Endothelial cell of umbilical vein (primary cell): Measurements from ENCODE around the gene B4GALT6. TPM values are rescaled to one million over a fixed set of nuclear protein-coding genes. Genes with fewer than 3 reads are reported as not detected.

Experiments used
- BruUV-seq: library from RNA; stranded (reverse); fragments of 400-500 nt; replicated peaks from 2 replicates; lab custom pipeline; 2021; lab: Mats Ljungman, UMichigan
- CTCF ChIA-PET: fragments of 300-600, 350-600 bp; sonication (Branson Sonifier 250); formaldehyde crosslinking; loops from one replicate; lab custom pipeline; 2021; ENCODE audit warnings: antibody characterized with exemption, inconsistent platforms; lab: Charles Lee
- POLR2A ChIA-PET: fragments of 300-600, 350-600 bp; sonication (Branson Sonifier 250); formaldehyde crosslinking; loops from one replicate; lab custom pipeline; 2021; ENCODE audit warnings: antibody characterized with exemption, inconsistent platforms; lab: Charles Lee
- DNase-seq: peaks from one replicate; pipeline ENCODE4 v3.0.0-alpha.2; 2011; ENCODE audit warnings: low read depth, low spot score
- FAIRE-seq: peaks from 2 replicates; lab custom pipeline; 2011; peaks lifted over from hg19 to GRCh38; lab: Jason Lieb, UNC
- H2AFZ ChIP-seq: 2 replicates; pipeline ENCODE4 v1.6.0; 2012; ENCODE audit warnings: low read depth, low read length, control low read depth, inconsistent platforms
- H3K27ac ChIP-seq: 2 replicates; pipeline ENCODE4 v1.5.1; 2011; ENCODE audit warnings: low read depth, mild to moderate bottlenecking, control low read depth, low read length, moderate library complexity; ENCODE audit not compliant: insufficient read depth
- H3K27me3 ChIP-seq, 2 experiments: 2 replicates each; pipeline versions ENCODE4 v1.6.0 to v1.6.1; 2011; ENCODE audit warnings: low read length in 2 of 2, mixed read lengths in 1 of 2; ENCODE audit not compliant: control insufficient read depth in 2 of 2, insufficient read depth in 2 of 2
- H3K36me3 ChIP-seq, 2 experiments: 2 replicates in 1 of 2; 3 replicates in 1 of 2; pipeline ENCODE4 v1.5.1; 2011; ENCODE audit warnings: low read length in 2 of 2, mild to moderate bottlenecking in 1 of 2, moderate library complexity in 1 of 2; ENCODE audit not compliant: control insufficient read depth in 2 of 2, insufficient read depth in 2 of 2; ENCODE audit errors: extremely low read depth in 1 of 2
- H3K4me1 ChIP-seq: 3 replicates; pipeline ENCODE4 v1.5.1; 2011; ENCODE audit warnings: mild to moderate bottlenecking, low read length; ENCODE audit not compliant: control insufficient read depth, insufficient read depth; ENCODE audit errors: extremely low read depth
- H3K4me2 ChIP-seq: 2 replicates; pipeline ENCODE4 v1.6.1; 2011; ENCODE audit warnings: low read length, control low read depth, mixed read lengths; ENCODE audit not compliant: insufficient read depth
- H3K4me3 ChIP-seq, 3 experiments: fragments of 200-600 bp in 1 of 3; sonication (generic), shearing (Covaris generic) in 1 of 3; replicated peaks in 1 of 3; 2 replicates each; pipeline ENCODE4 v1.5.1; 2011 to 2016; ENCODE audit warnings: control low read depth in 3 of 3, low read length in 3 of 3, mild to moderate bottlenecking in 2 of 3, inconsistent platforms in 1 of 3, low read depth in 1 of 3, moderate library complexity in 1 of 3; ENCODE audit not compliant: insufficient read depth in 1 of 3
- H3K79me2 ChIP-seq: 2 replicates; pipeline ENCODE4 v1.6.0; 2012; ENCODE audit warnings: low read length, inconsistent platforms; ENCODE audit not compliant: control insufficient read depth, insufficient read depth
- H3K9ac ChIP-seq: replicated peaks from 2 replicates; pipeline ENCODE3; 2011; ENCODE audit warnings: low read length, control low read depth; ENCODE audit not compliant: insufficient read depth; ENCODE audit errors: extremely low read depth
- H3K9me1 ChIP-seq: replicated peaks from 3 replicates; pipeline ENCODE4 v1.6.0; 2011; ENCODE audit warnings: mild to moderate bottlenecking, low read length; ENCODE audit not compliant: control insufficient read depth, insufficient read depth; ENCODE audit errors: extremely low read depth
- H3K9me3 ChIP-seq: replicated peaks from 2 replicates; pipeline ENCODE4 v1.5.1; 2012; ENCODE audit warnings: low read length, inconsistent platforms; ENCODE audit not compliant: control insufficient read depth, insufficient read depth
- H4K20me1 ChIP-seq: replicated peaks from 2 replicates; pipeline ENCODE3; 2011; ENCODE audit warnings: mild to moderate bottlenecking, low read length; ENCODE audit not compliant: control insufficient read depth, insufficient read depth; ENCODE audit errors: extremely low read depth
- EZH2 ChIP-seq: IDR thresholded peaks from 2 replicates; pipeline ENCODE4 v1.6.1; 2012; ENCODE audit warnings: borderline replicate concordance, low read depth, mild to moderate bottlenecking, moderate library complexity, low read length, inconsistent platforms; ENCODE audit not compliant: severe bottlenecking
- FOS ChIP-seq: IDR thresholded peaks from 2 replicates; pipeline ENCODE4 v1.6.1; 2011; ENCODE audit warnings: mild to moderate bottlenecking, low read length, moderate library complexity, borderline replicate concordance; ENCODE audit not compliant: insufficient read depth
- GATA2 ChIP-seq: IDR thresholded peaks from 2 replicates; pipeline ENCODE4 v1.7.0; 2011; ENCODE audit warnings: low read depth, mild to moderate bottlenecking, moderate library complexity, mixed read lengths, low read length; ENCODE audit not compliant: insufficient read length, insufficient read depth
- JUN ChIP-seq: IDR thresholded peaks from 2 replicates; pipeline ENCODE4 v1.6.1; 2011; ENCODE audit warnings: borderline replicate concordance, low read depth; ENCODE audit not compliant: insufficient read length, insufficient read depth
- MYC ChIP-seq: IDR thresholded peaks from one replicate; pipeline ENCODE4 v1.6.1; 2011; ENCODE audit warnings: mild to moderate bottlenecking, low read depth, low read length
- POLR2A ChIP-seq: IDR thresholded peaks from 2 replicates; pipeline ENCODE4 v1.6.1; 2012; ENCODE audit warnings: low read depth, mild to moderate bottlenecking, control low read depth, low read length
- POLR2AphosphoS5 ChIP-seq: IDR thresholded peaks from 2 replicates; pipeline ENCODE4 v1.6.1; 2012; ENCODE audit warnings: low read depth, mild to moderate bottlenecking, control low read depth, low read length, moderate library complexity; ENCODE audit not compliant: insufficient read depth
- dilution Hi-C: fragments of 300-500 bp; cut with MboI; formaldehyde crosslinking; loops from one replicate; pipeline ENCODE4 v1.15.0; 2019; ENCODE audit warnings: low sequenced_read_pairs; ENCODE audit not compliant: extremely low pct_ligation_motif_present
- intact Hi-C: fragments of 100-400 bp; cut with micrococcal nuclease; formaldehyde crosslinking; loops from one replicate; pipeline ENCODE4 v1.10.0; 2022
- polyA plus RNA-seq, 4 experiments: library from polyadenylated mRNA; depleted of rRNA in 3 of 4; stranded (reverse) in 3 of 4; unstranded in 1 of 4; fragments of >200 nt; gene quantifications; 2 replicates each; pipeline versions ENCODE4 v1.2.1 to v1.2.3, GENCODE V29; 2011 to 2012; ENCODE audit warnings: missing spikeins in 1 of 4
- total RNA-seq: library from RNA; stranded (reverse); gene quantifications from 2 replicates; pipeline ENCODE4 v1.2.3, GENCODE V29; 2021
- TF ChIP-seq, protein P1 (sequence below), 2 donors: IDR thresholded peaks; 1 replicate in 1 of 2; 2 replicates in 1 of 2; pipeline ENCODE4 v1.5.1; 2011; ENCODE audit warnings: low read length in 2 of 2, mild to moderate bottlenecking in 2 of 2, moderate library complexity in 2 of 2, control low read depth in 1 of 2, inconsistent platforms in 1 of 2, low read depth in 1 of 2; ENCODE audit not compliant: insufficient read depth in 1 of 2; ENCODE audit errors: extremely low read depth in 1 of 2
- TF ChIP-seq, protein P2 (sequence below): IDR thresholded peaks from 2 replicates; pipeline ENCODE4 v1.6.1; 2011; ENCODE audit not compliant: insufficient read depth, insufficient read length

B4GALT6 gene
- total and polyA plus RNA-seq, 2 donors (not counting 3 experiments of a cell fraction or from before 2014, with no cell fraction given) = 3.9 to 24.2 TPM

DNA sequence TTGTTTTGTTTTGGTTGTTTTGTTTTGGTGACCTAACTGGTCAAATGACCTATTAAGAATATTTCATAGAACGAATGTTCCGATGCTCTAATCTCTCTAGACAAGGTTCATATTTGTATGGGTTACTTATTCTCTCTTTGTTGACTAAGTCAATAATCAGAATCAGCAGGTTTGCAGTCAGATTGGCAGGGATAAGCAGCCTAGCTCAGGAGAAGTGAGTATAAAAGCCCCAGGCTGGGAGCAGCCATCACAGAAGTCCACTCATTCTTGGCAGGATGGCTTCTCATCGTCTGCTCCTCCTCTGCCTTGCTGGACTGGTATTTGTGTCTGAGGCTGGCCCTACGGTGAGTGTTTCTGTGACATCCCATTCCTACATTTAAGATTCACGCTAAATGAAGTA lies 92.8 kb downstream of the B4GALT6 start, which contains the start of gene TTR:
Gene TTR, plus strand, starts transcription at position 250 of the 400 bp plus-strand sequence. Its CDS starts 26 bp downstream, at position 276.
- Histone ChIP-seq H3K4me1 (no peaks in the 10 kb centered on the region), H3K9ac (no peak within 1 kb of the TSS), H3K79me2 (no peaks in the 10 kb centered on the region), H4K20me1 (no peaks in the 10 kb centered on the region), H2AFZ (no peak within 1 kb of the TSS), H3K27ac (no peak within 1 kb of the TSS), H3K9me1 (no peaks in the 10 kb centered on the region), H3K36me3 (no peaks in the 10 kb centered on the region), H3K4me2 (no peak within 1 kb of the TSS), H3K27me3 (peaks cover 0 to 6% of the 10 kb centered on the region in 2 experiments), H3K4me3 (no peak within 1 kb of the TSS), H3K9me3 (no peaks in the 10 kb centered on the region)
- no TSS peak for BruUV-seq
- ChIA-PET POLR2A (no interaction called here), CTCF (no interaction called here)
- TF ChIP-seq FOS = no peak
- TF ChIP-seq JUN = no peak
- no peak for TF ChIP-seq GATA2
- no peak for TF ChIP-seq MYC
- dilution Hi-C loops (no loop called here), intact Hi-C loops (no loop called here)
- DNase-seq = no peak
- no peak for FAIRE-seq

DNA sequence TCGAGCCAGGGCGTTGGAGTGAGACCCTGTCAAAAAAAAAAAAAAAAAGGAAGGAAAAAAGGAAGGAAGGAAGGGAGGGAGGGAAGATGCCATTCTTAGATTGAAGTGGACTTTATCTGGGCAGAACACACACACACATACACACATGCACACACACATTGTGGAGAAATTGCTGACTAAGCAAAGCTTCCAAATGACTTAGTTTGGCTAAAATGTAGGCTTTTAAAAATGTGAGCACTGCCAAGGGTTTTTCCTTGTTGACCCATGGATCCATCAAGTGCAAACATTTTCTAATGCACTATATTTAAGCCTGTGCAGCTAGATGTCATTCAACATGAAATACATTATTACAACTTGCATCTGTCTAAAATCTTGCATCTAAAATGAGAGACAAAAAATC lies 93.3 kb downstream of the B4GALT6 start:
- dilution Hi-C loops = no loop called here
- H3K9me1 ChIP-seq = no peaks in the 10 kb centered on the region
- ChIA-PET POLR2A (no interaction called here), CTCF (no interaction called here)
- no TSS peak for BruUV-seq
- no peaks in the 10 kb centered on the region for H4K20me1 ChIP-seq
- no peak for DNase-seq
- no peak overlapping the region for H3K4me3 ChIP-seq
- no peak overlapping the region for H2AFZ ChIP-seq
- no peaks in the 10 kb centered on the region for H3K4me1 ChIP-seq
- intact Hi-C loops = no loop called here
- H3K27ac ChIP-seq = no peak overlapping the region
- no peaks in the 10 kb centered on the region for H3K9me3 ChIP-seq
- no peaks in the 10 kb centered on the region for H3K79me2 ChIP-seq
- peaks cover 0 to 6% of the 10 kb centered on the region in 2 experiments for H3K27me3 ChIP-seq
- no peaks in the 10 kb centered on the region for H3K36me3 ChIP-seq
- no peak overlapping the region for H3K9ac ChIP-seq
- no peak overlapping the region for H3K4me2 ChIP-seq
- TF ChIP-seq JUN (no peak), POLR2A (no peak), GATA2 (no peak), EZH2 (no peak), POLR2AphosphoS5 (no peak), MYC (no peak)
- TF ChIP-seq, protein P1, sequence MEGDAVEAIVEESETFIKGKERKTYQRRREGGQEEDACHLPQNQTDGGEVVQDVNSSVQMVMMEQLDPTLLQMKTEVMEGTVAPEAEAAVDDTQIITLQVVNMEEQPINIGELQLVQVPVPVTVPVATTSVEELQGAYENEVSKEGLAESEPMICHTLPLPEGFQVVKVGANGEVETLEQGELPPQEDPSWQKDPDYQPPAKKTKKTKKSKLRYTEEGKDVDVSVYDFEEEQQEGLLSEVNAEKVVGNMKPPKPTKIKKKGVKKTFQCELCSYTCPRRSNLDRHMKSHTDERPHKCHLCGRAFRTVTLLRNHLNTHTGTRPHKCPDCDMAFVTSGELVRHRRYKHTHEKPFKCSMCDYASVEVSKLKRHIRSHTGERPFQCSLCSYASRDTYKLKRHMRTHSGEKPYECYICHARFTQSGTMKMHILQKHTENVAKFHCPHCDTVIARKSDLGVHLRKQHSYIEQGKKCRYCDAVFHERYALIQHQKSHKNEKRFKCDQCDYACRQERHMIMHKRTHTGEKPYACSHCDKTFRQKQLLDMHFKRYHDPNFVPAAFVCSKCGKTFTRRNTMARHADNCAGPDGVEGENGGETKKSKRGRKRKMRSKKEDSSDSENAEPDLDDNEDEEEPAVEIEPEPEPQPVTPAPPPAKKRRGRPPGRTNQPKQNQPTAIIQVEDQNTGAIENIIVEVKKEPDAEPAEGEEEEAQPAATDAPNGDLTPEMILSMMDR (IDR thresholded peaks at IDR 0.05; ENCODE audit: extremely low read depth in 1 of 2, insufficient read depth in 1 of 2, low read depth in 1 of 2, low read length in 2 of 2) = no peak
- TF ChIP-seq, protein P2, sequence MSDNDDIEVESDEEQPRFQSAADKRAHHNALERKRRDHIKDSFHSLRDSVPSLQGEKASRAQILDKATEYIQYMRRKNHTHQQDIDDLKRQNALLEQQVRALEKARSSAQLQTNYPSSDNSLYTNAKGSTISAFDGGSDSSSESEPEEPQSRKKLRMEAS = no peak
- FAIRE-seq = no peak
